ENCODE measurements around the gene CELF5. TPM values are rescaled to one million over a fixed set of nuclear protein-coding genes. Genes with fewer than 3 reads are reported as not detected.

Gene CELF5
- total and polyA plus RNA-seq, 12 donors, result not detected

- Histone ChIP-seq H3K4me3 (no peak overlapping the region), H3K36me3 (no peaks in the 10 kb centered on the region), H3K27me3 (peaks cover 8 to 75% (median 59%) of the 10 kb centered on the region in 7 donors), H3K9me3 (peaks cover 0 to 17% (median 4%) of the 10 kb centered on the region in 11 donors), H3K4me1 (peaks cover 0 to under 1% (median 0%) of the 10 kb centered on the region in 9 donors), H3K27ac (no peak overlapping the region)
- TF ChIP-seq, protein P1, sequence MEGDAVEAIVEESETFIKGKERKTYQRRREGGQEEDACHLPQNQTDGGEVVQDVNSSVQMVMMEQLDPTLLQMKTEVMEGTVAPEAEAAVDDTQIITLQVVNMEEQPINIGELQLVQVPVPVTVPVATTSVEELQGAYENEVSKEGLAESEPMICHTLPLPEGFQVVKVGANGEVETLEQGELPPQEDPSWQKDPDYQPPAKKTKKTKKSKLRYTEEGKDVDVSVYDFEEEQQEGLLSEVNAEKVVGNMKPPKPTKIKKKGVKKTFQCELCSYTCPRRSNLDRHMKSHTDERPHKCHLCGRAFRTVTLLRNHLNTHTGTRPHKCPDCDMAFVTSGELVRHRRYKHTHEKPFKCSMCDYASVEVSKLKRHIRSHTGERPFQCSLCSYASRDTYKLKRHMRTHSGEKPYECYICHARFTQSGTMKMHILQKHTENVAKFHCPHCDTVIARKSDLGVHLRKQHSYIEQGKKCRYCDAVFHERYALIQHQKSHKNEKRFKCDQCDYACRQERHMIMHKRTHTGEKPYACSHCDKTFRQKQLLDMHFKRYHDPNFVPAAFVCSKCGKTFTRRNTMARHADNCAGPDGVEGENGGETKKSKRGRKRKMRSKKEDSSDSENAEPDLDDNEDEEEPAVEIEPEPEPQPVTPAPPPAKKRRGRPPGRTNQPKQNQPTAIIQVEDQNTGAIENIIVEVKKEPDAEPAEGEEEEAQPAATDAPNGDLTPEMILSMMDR (IDR thresholded peaks at IDR 0.05), result no peak
- ATAC-seq (no peak), DNase-seq (no peak)
- intact Hi-C loops (cut with DNase I), result no loop called here
- 9 to 11% methylated on average over 38 to 45 of the region's 47 CpGs for WGBS, 2 donors
Measured at GRCh38 chr19:3269916-3270671, 45.6 kb downstream of the CELF5 start.

DNA sequence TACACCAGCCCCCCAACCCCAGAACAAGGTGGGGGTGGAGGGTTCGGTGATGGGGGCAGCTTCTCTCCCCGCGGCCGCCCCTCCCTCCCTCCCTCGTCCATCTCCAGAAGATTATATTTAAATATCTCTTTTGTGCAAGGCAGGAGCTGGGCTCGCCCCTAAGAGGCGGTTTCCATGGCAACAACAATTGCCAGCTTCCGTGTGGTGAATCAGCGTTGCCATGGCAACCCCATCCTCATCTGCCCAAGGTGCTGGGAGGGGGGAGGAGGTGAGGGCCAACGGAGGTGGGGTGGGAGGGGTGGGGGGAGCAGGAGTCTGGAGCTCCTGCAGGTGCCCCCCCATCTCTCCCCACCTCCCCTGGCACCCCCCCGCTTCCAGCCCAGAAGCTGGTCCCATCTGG lies 46.4 kb downstream of the CELF5 start:
- Histone ChIP-seq H3K9me3 (peaks cover 0 to 15% (median 4%) of the 10 kb centered on the region in 11 donors), H3K4me1 (peaks cover 0 to 7% (median 5%) of the 10 kb centered on the region in 9 donors), H3K36me3 (no peaks in the 10 kb centered on the region), H3K27me3 (peaks cover 13 to 83% (median 67%) of the 10 kb centered on the region in 7 donors), H3K27ac (no peak overlapping the region), H3K4me3 (no peak overlapping the region)
- no peak for ATAC-seq
- 20 to 26% methylated on average over 10 to 11 of the region's 11 CpGs for WGBS, 2 donors
- DNase-seq, result no peak
- intact Hi-C loops (cut with DNase I), result no loop called here
- TF ChIP-seq, protein P1 (IDR thresholded peaks at IDR 0.05), result no peak

GRCh38 chr19:3272401-3272931 lies 48.0 kb downstream of the CELF5 start:
- Histone ChIP-seq H3K36me3 (no peaks in the 10 kb centered on the region), H3K27me3 (peaks cover 13 to 93% (median 83%) of the 10 kb centered on the region in 7 donors), H3K9me3 (peaks cover 0 to 15% (median 4%) of the 10 kb centered on the region in 11 donors), H3K4me3 (no peak overlapping the region), H3K27ac (no peak overlapping the region), H3K4me1 (peaks cover 0 to 7% (median 5%) of the 10 kb centered on the region in 9 donors)
- TF ChIP-seq, protein P1 (IDR thresholded peaks at IDR 0.05), result no peak
- WGBS, 2 donors, result 60 to 67% methylated on average over 4 of the region's 4 CpGs
- intact Hi-C loops (cut with DNase I), result no loop called here
- DNase-seq, result no peak
- no peak for ATAC-seq

- TF ChIP-seq, protein P1 (IDR thresholded peaks at IDR 0.05), result no peak
- DNase-seq, result no peak
- WGBS, 2 donors, result 85 to 91% methylated on average over 3 of the region's 3 CpGs
- Histone ChIP-seq H3K27ac (no peak overlapping the region), H3K36me3 (no peaks in the 10 kb centered on the region), H3K4me1 (peaks cover 0 to 7% (median 5%) of the 10 kb centered on the region in 9 donors), H3K9me3 (peaks cover 0 to 15% (median 4%) of the 10 kb centered on the region in 11 donors), H3K27me3 (peaks cover 13 to 90% (median 88%) of the 10 kb centered on the region in 7 donors), H3K4me3 (no peak overlapping the region)
- intact Hi-C loops (cut with DNase I), result no loop called here
- no peak for ATAC-seq
Measured at GRCh38 chr19:3272952-3273351, 48.5 kb downstream of the CELF5 start.
